GM12872 (cell line): Measurements from ENCODE around the gene KCNK5.

Experiments used
- TF ChIP-seq, protein P1 (sequence below): IDR thresholded peaks from 3 replicates; pipeline ENCODE4 v1.5.1; 2011; ENCODE audit warnings: low read depth, mild to moderate bottlenecking, low read length, moderate library complexity; ENCODE audit not compliant: insufficient read depth

Gene KCNK5

GRCh38 chr6:39268171-39268570 is 38.9 kb upstream of the KCNK5 start:
- TF ChIP-seq, protein P1, sequence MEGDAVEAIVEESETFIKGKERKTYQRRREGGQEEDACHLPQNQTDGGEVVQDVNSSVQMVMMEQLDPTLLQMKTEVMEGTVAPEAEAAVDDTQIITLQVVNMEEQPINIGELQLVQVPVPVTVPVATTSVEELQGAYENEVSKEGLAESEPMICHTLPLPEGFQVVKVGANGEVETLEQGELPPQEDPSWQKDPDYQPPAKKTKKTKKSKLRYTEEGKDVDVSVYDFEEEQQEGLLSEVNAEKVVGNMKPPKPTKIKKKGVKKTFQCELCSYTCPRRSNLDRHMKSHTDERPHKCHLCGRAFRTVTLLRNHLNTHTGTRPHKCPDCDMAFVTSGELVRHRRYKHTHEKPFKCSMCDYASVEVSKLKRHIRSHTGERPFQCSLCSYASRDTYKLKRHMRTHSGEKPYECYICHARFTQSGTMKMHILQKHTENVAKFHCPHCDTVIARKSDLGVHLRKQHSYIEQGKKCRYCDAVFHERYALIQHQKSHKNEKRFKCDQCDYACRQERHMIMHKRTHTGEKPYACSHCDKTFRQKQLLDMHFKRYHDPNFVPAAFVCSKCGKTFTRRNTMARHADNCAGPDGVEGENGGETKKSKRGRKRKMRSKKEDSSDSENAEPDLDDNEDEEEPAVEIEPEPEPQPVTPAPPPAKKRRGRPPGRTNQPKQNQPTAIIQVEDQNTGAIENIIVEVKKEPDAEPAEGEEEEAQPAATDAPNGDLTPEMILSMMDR, result no peak

GRCh38 chr6:39266782-39267355 is 37.6 kb upstream of the KCNK5 start:
- TF ChIP-seq, protein P1, result no peak

DNA sequence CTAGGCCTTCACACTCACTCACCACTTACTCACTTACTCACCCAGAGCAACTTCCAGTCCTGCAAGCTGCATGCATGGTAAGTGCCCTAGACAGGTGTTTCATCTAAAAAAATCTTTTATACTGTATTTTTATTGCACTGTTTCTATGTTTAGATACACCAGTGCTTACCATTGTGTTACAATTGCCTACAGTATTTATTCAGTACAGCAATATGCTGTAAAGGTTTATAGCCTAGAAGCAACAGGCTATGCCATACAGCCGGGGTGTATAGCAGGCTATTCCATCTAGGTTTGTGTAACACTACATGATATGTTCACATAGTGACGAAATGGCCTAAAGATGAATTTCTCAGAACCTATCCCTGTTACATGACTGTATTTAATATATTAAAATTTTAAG is 37.1 kb upstream of the KCNK5 start:
- TF ChIP-seq, protein P1, result no peak

DNA sequence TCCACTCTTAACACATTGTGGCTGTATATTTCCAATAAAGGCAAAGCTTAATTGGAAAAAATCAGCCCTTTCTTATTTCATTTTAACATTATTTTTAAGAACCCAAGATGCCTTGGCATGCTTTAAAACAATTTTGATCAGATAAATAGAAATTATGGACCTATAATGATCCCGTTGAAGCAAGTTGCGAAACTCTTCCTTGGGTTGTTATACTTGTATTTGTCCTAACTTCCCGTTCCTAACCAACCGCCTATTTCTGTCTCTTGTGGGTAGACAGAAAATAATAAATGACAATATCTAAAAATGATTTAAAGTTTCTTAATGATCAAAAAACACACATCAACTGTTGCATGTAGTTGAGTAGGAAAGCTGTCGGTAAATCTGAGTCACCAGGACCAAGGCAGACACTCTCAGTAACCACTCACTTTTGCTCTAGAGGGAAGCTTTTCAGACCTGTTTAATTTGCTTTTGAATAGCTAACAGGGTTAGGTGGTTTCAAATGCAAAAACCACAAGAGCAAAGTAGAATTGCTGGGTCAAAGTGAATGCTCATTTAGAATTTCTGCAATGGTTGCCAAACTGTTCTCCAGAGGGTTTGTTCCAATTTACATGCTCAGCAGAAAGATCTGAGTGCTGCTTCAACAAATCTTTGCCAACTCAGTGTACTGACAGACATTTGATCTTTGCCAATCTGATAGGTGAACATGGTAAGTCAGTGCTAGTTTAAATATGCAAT is 34.2 kb upstream of the KCNK5 start:
- TF ChIP-seq, protein P1, result no peak

DNA sequence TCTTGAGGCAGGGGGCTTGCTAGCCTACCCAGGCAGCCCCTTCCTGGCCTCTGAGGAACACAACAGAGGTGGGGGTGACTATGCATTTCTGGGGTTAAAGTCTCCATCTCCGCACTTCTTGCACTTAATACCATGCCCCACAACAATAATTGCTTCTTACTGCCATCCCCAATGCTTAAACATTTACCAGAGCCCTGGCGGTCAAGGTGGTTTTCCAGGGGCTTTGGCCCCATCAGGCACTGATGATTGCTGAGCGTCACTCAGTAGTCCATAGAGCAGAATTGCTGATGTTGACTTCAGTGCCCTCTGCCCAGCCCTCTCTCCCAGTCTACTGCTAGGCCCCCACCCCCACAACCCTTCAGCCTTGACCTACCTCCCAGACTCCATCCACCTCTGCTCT is 32.5 kb upstream of the KCNK5 start:
- TF ChIP-seq, protein P1, result no peak

GRCh38 chr6:39260953-39261352 is 31.7 kb upstream of the KCNK5 start:
- TF ChIP-seq, protein P1, result no peak

DNA sequence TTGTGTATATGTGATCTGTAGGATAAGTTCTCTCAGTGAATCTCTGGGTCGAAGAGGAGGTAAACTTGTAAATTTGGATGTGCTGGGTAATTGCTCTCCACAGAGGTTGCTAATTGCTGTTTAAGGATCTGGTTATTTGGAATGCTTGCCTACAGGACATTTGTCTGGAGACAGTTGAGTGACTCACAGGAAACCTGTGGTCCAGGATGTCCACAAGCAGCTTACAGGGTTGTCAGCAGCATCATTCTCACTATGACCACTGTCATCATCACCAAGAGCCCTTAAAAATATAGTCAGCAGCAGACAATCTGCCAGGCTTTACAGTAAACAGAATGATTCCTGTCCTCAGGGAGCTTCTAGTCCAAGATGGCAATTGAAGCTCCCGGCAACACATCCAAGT is 31.2 kb upstream of the KCNK5 start:
- TF ChIP-seq, protein P1, result no peak
